Measurements from ENCODE around the gene SLC5A10.

The SLC5A10 gene

GRCh38 chr17:19001907-19002590 lies 50.1 kb downstream of the SLC5A10 start:
- TF ChIP-seq EZH2phosphoT487 (IDR thresholded peaks at IDR 0.05; ENCODE audit: low read length) (no peak), EZH2 (optimal IDR thresholded peaks at IDR 0.05; ENCODE audit: low read depth, low read length) (no peak), CTCF (IDR thresholded peaks at IDR 0.05; ENCODE audit: low read length) (no peak)
- Histone ChIP-seq H3K27ac (ENCODE audit: low read length) (no peak overlapping the region), H3K27me3 (replicated peaks; ENCODE audit: insufficient read depth, low read length) (no peaks in the 10 kb centered on the region), H3K9me3 (replicated peaks; ENCODE audit: insufficient read depth, low read length) (no peaks in the 10 kb centered on the region), H2AFZ (ENCODE audit: low read length) (no peak overlapping the region), H3K4me2 (ENCODE audit: low read depth, low read length) (0 out of 2 replicates have a peak overlapping the region, but pooled peaks have one; percentile 86), H3K4me1 (ENCODE audit: low read length) (peaks cover 13% of the 10 kb centered on the region), H4K20me1 (ENCODE audit: insufficient read depth, low read length) (no peaks in the 10 kb centered on the region; the same call in 1 of the 2 replicates), H3K36me3 (replicated peaks; ENCODE audit: insufficient read depth, low read length) (no peaks in the 10 kb centered on the region), H3K9ac (ENCODE audit: low read length) (no peak overlapping the region), H3K9me2 (replicated peaks; ENCODE audit: insufficient read depth, low read length) (no peaks in the 10 kb centered on the region), H3K4me3 (ENCODE audit: low read length) (no peak overlapping the region), H3K79me2 (ENCODE audit: low read length) (peaks cover 27% of the 10 kb centered on the region), H3F3A (ENCODE audit: insufficient read depth, low read length) (peaks cover 11% of the 10 kb centered on the region; the same call in 1 of the 2 replicates)
- DNase-seq, result no peak

- Histone ChIP-seq H3K4me1 (ENCODE audit: low read length) (peaks cover 13% of the 10 kb centered on the region), H3K4me2 (ENCODE audit: low read depth, low read length) (peak overlapping the region; percentile 86), H3K9me2 (replicated peaks; ENCODE audit: insufficient read depth, low read length) (no peaks in the 10 kb centered on the region), H4K20me1 (ENCODE audit: insufficient read depth, low read length) (no peaks in the 10 kb centered on the region; the same call in 1 of the 2 replicates), H3K27ac (ENCODE audit: low read length) (no peak overlapping the region), H3K27me3 (replicated peaks; ENCODE audit: insufficient read depth, low read length) (no peaks in the 10 kb centered on the region), H3K79me2 (ENCODE audit: low read length) (peaks cover 26% of the 10 kb centered on the region), H3F3A (ENCODE audit: insufficient read depth, low read length) (peaks cover 11% of the 10 kb centered on the region; the same call in 1 of the 2 replicates), H3K9ac (ENCODE audit: low read length) (no peak overlapping the region), H3K36me3 (replicated peaks; ENCODE audit: insufficient read depth, low read length) (no peaks in the 10 kb centered on the region), H3K9me3 (replicated peaks; ENCODE audit: insufficient read depth, low read length) (no peaks in the 10 kb centered on the region), H3K4me3 (ENCODE audit: low read length) (0 out of 2 replicates have a peak overlapping the region, but pooled peaks have one; percentile 85), H2AFZ (ENCODE audit: low read length) (no peak overlapping the region)
- TF ChIP-seq CTCF (IDR thresholded peaks at IDR 0.05; ENCODE audit: low read length) (no peak), EZH2phosphoT487 (IDR thresholded peaks at IDR 0.05; ENCODE audit: low read length) (no peak)
- no peak for DNase-seq
Observed at GRCh38 chr17:19002805-19003542, 51.0 kb downstream of the SLC5A10 start.

GRCh38 chr17:19003543-19004420 lies 51.8 kb downstream of the SLC5A10 start:
- peaks cover 26% of the 10 kb centered on the region for H3K79me2 ChIP-seq (ENCODE audit: low read length)
- no peaks in the 10 kb centered on the region for H3K9me3 ChIP-seq (replicated peaks; ENCODE audit: insufficient read depth, low read length)
- H3K4me2 ChIP-seq (ENCODE audit: low read depth, low read length), result peak overlapping the region; percentile 86
- peaks cover 11% of the 10 kb centered on the region; the same call in 1 of the 2 replicates for H3F3A ChIP-seq (ENCODE audit: insufficient read depth, low read length)
- H3K27ac ChIP-seq (ENCODE audit: low read length), result no peak overlapping the region
- H4K20me1 ChIP-seq (ENCODE audit: insufficient read depth, low read length), result no peaks in the 10 kb centered on the region; the same call in 1 of the 2 replicates
- no peaks in the 10 kb centered on the region for H3K27me3 ChIP-seq (replicated peaks; ENCODE audit: insufficient read depth, low read length)
- H3K4me3 ChIP-seq (ENCODE audit: low read length), result peak overlapping the region; percentile 85
- H3K36me3 ChIP-seq (replicated peaks; ENCODE audit: insufficient read depth, low read length), result no peaks in the 10 kb centered on the region
- peak; percentile 10 for DNase-seq
- H3K4me1 ChIP-seq (ENCODE audit: low read length), result peaks cover 13% of the 10 kb centered on the region
- no peak for TF ChIP-seq EZH2 (optimal IDR thresholded peaks at IDR 0.05; ENCODE audit: low read depth, low read length)
- TF ChIP-seq CTCF (IDR thresholded peaks at IDR 0.05; ENCODE audit: low read length), result no peak
- no peak for TF ChIP-seq EZH2phosphoT487 (IDR thresholded peaks at IDR 0.05; ENCODE audit: low read length)
- peak overlapping the region; percentile 87 for H2AFZ ChIP-seq (ENCODE audit: low read length)
- H3K9me2 ChIP-seq (replicated peaks; ENCODE audit: insufficient read depth, low read length), result no peaks in the 10 kb centered on the region
- peak overlapping the region; percentile 79 for H3K9ac ChIP-seq (ENCODE audit: low read length)
